ENCODE data around the gene C1orf159. TPM values are rescaled to one million over a fixed set of nuclear protein-coding genes. Genes with fewer than 3 reads are reported as not detected.
A peak's percentile ranks its signal among the peaks of the same experiment; 100 is the strongest.
"Not testable (repeated sequence)": the region's sequence is repeated elsewhere in the genome, so short reads cannot be mapped to it uniquely, and the experiment has no call there.

C1orf159 gene
- total RNA-seq, 1 donor from 2014 or later = 9.7 TPM

GRCh38 chr1:1067860-1068516, 47.9 kb downstream of the C1orf159 start:
- peak; percentile 38 for ATAC-seq
- peak; percentile 86 for DNase-seq
- Histone ChIP-seq H3K9me3 (no peaks in the 10 kb centered on the region), H3K27ac (no peak overlapping the region), H3K4me1 (peaks cover 13% of the 10 kb centered on the region), H3K27me3 (peaks cover 31% of the 10 kb centered on the region), H3K4me3 (peak overlapping the region; percentile 47), H3K36me3 (no peaks in the 10 kb centered on the region)
- no peak for TF ChIP-seq CTCF (IDR thresholded peaks at IDR 0.05)
- intact Hi-C loops (cut with DNase I) = loop anchor here (10.0 kb wide), 1 partner anchor 83 kb away; the partner anchor contains the start of gene PERM1

- Histone ChIP-seq H3K4me1 (peaks cover 13% of the 10 kb centered on the region), H3K4me3 (no peak overlapping the region), H3K9me3 (no peaks in the 10 kb centered on the region), H3K27me3 (peaks cover 36% of the 10 kb centered on the region), H3K36me3 (no peaks in the 10 kb centered on the region), H3K27ac (no peak overlapping the region)
- DNase-seq (no peak), ATAC-seq (no peak)
- intact Hi-C loops (cut with DNase I) = loop anchor here (10.0 kb wide), 1 partner anchor 83 kb away; the partner anchor contains the start of gene PERM1
- TF ChIP-seq CTCF (IDR thresholded peaks at IDR 0.05) = no peak
Measured at GRCh38 chr1:1067284-1067859, 48.5 kb downstream of the C1orf159 start.

- H3K4me1 ChIP-seq = peaks cover 13% of the 10 kb centered on the region
- no peak for ATAC-seq
- H3K4me3 ChIP-seq = no peak overlapping the region
Measured at GRCh38 chr1:1066403-1067283, 49.2 kb downstream of the C1orf159 start.

GRCh38 chr1:1065940-1066304, 50.0 kb downstream of the C1orf159 start:
- ATAC-seq, H3K36me3 ChIP-seq, H3K9me3 ChIP-seq, DNase-seq, H3K27ac ChIP-seq, H3K4me3 ChIP-seq: not testable (repeated sequence)
- Histone ChIP-seq H3K4me1 (peaks cover 13% of the 10 kb centered on the region), H3K27me3 (peaks cover 38% of the 10 kb centered on the region)
- intact Hi-C loops (cut with DNase I) = loop anchor here (10.0 kb wide), 1 partner anchor 81 kb away; the partner anchor contains the start of gene PERM1

More at GRCh38 chr1:1066403-1067283, 49.2 kb downstream of the C1orf159 start:
- no peak overlapping the region for H3K27ac ChIP-seq
- intact Hi-C loops (cut with DNase I) = loop anchor here (10.0 kb wide), 1 partner anchor 82 kb away; the partner anchor contains the start of gene PERM1
- no peaks in the 10 kb centered on the region for H3K36me3 ChIP-seq
- DNase-seq = no peak
- TF ChIP-seq CTCF (IDR thresholded peaks at IDR 0.05) = no peak
- H3K27me3 ChIP-seq = peaks cover 36% of the 10 kb centered on the region
- no peaks in the 10 kb centered on the region for H3K9me3 ChIP-seq

GRCh38 chr1:1065265-1065939, 50.5 kb downstream of the C1orf159 start:
- no peak for DNase-seq
- ATAC-seq = no peak
- no peaks in the 10 kb centered on the region for H3K9me3 ChIP-seq
- no peak overlapping the region for H3K27ac ChIP-seq
- H3K4me1 ChIP-seq = peaks cover 13% of the 10 kb centered on the region
- intact Hi-C loops (cut with DNase I) = loop anchor here (10.0 kb wide), 1 partner anchor 81 kb away; the partner anchor contains the start of gene PERM1
- no peaks in the 10 kb centered on the region for H3K36me3 ChIP-seq
- H3K4me3 ChIP-seq = no peak overlapping the region
- TF ChIP-seq CTCF (IDR thresholded peaks at IDR 0.05) = no peak
- H3K27me3 ChIP-seq = peaks cover 41% of the 10 kb centered on the region

All from upper lobe of right lung (tissue), 1 donor.